GM19099 (cell line): Measurements from ENCODE around the gene ODF4.

Experiments used
- POLR2A ChIP-seq: IDR thresholded peaks from 3 replicates; pipeline ENCODE4 v1.6.1; 2011; ENCODE audit warnings: low read depth; ENCODE audit not compliant: insufficient read length; ENCODE audit errors: extremely low read depth

The ODF4 gene

GRCh38 chr17:8318010-8318935 lies 21.4 kb upstream of the ODF4 start:
- no peak for TF ChIP-seq POLR2A

DNA sequence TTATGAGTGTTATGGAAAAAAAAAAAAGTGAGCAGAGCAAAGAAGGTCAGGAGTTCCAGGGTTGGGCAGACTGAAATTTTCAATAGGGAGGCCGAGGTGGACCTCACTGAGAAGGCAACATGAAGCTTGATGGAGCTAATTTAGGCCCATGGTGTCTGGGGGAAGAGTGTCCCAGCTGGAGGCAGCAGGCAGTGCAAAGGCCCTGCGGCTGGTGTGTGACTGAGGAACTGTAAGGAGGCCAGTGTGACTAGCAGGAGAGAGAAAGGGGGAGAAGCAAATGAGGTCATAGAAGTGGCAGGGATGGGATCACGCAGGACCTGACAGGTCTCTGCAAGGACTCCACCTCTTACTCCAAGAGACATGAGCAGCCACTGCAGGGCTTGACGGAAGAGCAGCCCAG lies 19.4 kb upstream of the ODF4 start:
- TF ChIP-seq POLR2A = no peak

DNA sequence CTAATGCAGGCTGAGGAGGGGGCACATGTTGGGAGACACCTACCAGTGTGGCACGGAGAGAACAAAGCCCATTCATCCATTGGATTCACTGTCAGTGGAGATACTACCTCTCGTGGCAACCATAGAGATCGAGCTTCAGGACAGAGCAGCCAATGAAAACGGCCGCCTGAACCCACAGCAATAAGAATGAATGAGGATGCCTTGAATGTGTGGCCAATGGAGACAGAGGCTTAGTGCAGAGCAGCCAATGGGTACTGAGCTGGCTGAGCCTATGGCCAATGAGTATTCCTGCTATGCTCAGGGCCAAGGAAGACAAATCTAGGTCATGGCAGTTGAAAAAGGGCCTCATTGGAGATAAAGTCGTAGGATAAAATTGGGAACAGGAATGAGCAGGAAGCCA lies 18.6 kb upstream of the ODF4 start:
- no peak for TF ChIP-seq POLR2A

- no peak for TF ChIP-seq POLR2A
These were observed 17.6 kb upstream of the ODF4 start for GRCh38 chr17:8322061-8322460.

DNA sequence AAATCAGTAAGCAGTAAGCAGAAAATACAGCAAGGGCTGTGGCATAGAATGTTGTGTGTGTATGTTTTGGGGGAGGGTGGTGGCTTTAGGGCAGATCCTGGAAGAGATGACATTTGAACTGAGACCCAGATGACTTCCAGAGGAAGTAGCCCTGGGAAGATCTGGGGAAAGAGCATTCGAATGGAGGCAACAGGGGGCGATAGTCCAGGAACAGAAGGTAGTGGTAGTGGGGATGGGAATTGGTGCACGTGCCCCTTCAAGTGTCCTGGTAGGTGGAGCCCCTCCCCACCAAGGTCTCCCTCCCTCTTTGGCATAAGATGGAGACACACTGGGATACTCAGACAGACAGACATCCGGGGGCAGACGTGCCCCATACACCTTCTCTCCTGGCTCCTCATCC lies 15.5 kb upstream of the ODF4 start:
- TF ChIP-seq POLR2A = no peak

DNA sequence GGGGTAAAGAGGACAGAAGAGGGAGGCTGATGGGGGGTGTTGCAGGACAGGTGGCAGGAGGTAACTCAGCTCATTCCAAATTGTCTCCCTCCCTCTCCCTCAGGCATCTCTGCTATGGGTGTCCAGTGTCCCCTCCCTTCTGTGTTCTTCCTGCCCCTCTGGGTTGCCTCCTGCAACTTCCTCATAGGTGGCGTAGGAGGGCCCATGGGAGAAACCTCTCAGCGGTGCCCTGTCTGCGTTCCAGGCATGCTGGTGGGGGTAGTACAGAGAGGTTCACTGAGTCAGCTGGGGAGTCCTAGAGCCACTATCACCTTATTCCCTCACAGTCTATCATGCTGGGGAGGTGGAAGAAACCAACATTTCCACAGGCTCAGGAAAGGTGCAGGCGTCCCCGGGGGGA lies 14.7 kb upstream of the ODF4 start:
- no peak for TF ChIP-seq POLR2A

GRCh38 chr17:8326511-8327302 lies 12.9 kb upstream of the ODF4 start:
- TF ChIP-seq POLR2A = no peak

DNA sequence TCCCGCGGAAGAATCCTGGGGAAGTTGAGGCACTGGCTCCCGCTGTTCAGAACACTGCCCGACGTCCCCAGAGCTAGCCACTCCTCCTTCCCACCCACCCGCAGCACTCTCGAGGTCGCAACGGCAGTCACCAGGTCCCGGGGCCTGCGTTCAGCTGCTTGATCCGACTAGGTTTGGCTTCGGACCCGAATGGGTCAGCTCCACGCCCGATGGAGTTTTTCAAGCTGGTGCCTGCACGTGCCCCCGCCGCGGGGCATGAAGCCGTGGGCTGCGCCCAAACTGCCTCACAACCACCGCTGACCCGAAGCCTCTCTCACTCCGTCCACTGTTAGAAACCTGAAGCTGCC lies 12.4 kb upstream of the ODF4 start:
- no peak for TF ChIP-seq POLR2A

DNA sequence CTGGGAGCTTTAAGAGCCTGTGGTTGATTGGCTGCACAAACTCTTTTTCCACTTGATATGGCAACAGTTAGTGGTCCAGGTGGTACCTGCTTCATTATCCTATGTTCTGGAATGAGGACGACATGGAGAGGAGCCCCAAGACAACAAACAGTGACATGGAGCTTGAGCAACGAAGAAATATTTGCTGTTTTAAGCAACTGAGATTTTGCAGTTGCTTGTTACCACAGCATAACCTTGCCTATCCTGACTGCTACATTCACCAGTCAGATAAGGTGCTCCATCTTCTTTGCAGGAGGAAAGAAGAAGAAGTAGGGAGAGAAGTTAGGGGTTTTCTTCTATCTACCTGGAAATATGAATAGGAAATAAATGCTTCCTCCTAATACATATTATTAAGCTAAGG lies 7.5 kb upstream of the ODF4 start:
- TF ChIP-seq POLR2A = no peak

DNA sequence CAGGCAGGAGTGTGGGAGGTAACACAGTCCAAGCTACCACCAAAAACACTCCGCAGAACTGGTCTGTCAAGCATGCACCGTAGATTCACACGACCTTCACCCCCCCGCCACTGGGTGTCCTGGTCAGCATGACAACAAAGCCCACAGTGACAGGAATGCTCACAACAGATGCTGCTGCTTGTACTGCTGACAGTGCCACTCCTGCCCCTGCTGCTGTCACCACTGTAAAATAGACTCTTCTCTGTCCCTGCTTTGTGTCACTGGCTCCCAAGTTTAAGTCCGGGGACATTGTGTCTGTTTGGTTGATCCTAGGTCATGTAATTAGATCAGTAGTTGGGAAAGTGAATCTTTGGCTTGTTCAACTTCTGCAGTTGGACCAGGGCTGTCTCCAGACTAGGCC lies 7.0 kb upstream of the ODF4 start:
- TF ChIP-seq POLR2A = no peak

DNA sequence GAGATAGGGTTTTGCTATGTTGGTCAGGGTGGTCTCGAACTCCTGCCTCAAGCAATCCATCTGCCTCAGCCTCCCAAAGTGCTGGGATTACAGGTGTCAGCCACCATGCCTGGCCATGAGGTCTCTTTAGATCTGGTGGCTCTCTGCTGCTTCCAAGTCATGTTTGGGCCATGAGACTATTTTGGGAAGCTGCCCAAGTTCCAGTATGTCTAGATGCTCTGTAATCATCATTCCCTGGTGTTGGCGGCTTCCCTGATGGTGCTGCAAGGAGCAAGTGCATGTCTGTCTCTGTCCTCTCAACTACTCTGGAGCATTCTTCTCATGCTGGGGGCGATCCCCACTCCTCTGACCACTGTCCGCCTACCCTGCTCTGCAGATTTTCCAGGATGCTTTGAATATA lies 6.4 kb upstream of the ODF4 start:
- no peak for TF ChIP-seq POLR2A

DNA sequence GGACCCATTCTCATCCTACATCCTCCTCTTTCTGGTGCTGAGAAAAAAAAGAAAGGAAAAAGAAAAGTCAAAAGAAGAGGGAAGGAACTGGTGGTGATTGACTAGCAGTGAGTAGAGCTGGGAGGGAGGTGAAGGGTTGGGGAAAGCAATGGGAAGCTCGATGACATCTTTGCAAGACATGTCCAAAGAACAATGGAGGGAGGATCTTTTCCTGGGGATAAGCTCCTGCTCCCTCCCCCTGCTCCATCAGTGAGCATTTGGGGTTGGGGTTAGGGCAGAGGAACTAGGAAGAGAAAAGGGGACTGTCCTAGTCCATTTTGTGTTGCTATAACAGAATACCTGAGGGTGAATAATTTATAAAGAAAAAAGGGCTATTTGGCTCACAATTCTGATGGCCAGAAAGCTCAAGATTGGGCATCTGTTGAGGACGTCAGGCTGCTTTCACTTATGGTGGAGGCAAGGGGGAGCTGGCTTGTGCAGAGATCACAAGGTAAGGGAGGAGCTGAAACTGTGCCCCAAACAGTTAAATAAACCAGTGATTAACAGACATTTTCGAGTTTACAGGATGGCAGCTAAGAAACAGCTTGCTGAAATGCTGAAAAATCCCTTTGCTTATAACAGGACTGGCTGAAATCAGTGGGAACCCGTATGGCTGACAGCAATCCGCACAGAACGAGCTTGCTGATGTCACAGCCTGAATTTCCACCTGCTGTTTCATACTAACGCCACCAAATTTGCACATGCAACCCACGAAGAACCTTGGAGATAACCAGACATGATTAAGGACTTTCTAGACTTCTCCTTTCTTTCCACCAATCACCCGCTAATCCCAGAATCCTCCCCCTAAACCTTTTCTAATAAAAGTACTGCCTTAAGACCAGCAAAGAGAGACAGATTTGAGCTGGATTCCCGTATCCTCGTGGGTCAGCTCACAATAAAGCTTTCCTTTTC lies 1.6 kb upstream of the ODF4 start:
- no peak for TF ChIP-seq POLR2A

- no peak for TF ChIP-seq POLR2A
These were observed 893 bp upstream of the ODF4 start for GRCh38 chr17:8338753-8339140.

DNA sequence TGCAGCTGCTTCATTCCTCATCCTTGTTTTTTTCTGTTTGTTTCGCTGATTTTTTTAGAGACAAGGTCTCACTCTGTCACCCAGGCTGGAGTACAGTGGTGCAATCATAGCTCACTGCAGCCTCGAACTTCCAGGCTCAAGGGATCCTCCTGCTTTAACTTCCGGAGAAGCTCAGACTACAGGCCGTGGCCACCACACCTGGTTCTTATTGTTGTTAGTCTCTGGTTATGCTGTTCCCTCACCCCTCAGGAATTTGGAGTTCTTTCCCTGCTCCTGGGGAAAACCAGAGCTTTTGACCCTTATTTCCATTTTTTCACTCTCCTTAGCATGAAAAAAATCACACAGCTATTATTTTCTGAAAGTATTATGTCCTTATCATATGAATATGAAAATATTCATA lies 1.8 kb downstream of the ODF4 start:
- TF ChIP-seq POLR2A = no peak

- no peak for TF ChIP-seq POLR2A
These were observed 5.5 kb downstream of the ODF4 start for GRCh38 chr17:8345052-8345690.
